Hematopoietic multipotent progenitor cell (in vitro differentiated cells): ENCODE data around the gene TSGA10. TPM values are rescaled to one million over a fixed set of nuclear protein-coding genes. Genes with fewer than 3 reads are reported as not detected.

Source experiments
- DNase-seq, 3 donors: peaks; one replicate each; pipeline ENCODE4 v3.0.0-alpha.2; 2011 to 2015; ENCODE audit warnings: low read depth in 2 of 3, low spot score in 2 of 3
- small RNA-seq: library from RNA; depleted of rRNA; stranded (forward); fragments of <200 nt; gene quantifications from one replicate; pipeline ENCODE3, GENCODE V24; 2012
- total RNA-seq: library from RNA; depleted of rRNA; stranded (reverse); fragments of >200 nt; gene quantifications from one replicate; pipeline ENCODE4 v1.2.3, GENCODE V29; 2012

Gene TSGA10
- total RNA-seq, 1 donor, result 2.7 TPM

GRCh38 chr2:98952966-98953365 lies 201.8 kb downstream of the TSGA10 start:
- no peak for DNase-seq

DNA sequence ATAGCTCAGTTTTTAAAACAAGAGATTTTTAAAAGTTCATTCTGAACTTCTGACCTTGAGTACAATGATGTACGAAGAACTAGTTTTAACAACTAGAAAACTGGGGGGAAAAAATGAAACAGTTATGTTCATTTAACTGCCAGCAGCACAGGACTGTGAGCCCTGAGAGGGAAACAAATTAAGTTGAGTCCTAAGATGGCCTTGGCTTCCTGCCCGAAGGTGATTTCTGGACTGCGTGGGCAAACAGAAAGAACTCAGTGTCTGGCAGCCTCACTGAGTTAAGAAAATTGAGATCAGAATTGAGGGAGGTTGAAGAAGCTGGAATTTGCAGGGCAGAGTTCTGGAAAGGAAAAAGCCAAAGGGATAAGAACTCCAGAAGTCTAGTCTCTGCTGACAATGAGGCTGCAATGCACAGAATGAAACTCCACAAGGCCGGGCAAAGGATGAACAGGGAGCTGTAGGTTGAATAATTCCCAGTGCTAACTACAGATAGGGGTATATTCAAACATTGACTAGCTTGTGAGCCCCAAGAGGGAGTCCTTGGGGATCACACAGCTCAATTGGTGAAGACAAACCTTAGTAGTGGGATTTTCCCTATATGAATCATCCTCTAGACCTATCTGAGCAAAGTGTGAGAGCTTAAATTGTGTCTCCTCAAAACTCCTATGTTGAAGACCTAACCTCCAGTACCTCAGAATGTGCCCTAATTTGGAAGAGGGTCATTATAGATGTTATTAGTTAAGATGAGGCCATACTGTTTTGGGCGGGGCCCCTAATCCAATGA lies 205.6 kb downstream of the TSGA10 start:
- DNase-seq, result no peak

DNA sequence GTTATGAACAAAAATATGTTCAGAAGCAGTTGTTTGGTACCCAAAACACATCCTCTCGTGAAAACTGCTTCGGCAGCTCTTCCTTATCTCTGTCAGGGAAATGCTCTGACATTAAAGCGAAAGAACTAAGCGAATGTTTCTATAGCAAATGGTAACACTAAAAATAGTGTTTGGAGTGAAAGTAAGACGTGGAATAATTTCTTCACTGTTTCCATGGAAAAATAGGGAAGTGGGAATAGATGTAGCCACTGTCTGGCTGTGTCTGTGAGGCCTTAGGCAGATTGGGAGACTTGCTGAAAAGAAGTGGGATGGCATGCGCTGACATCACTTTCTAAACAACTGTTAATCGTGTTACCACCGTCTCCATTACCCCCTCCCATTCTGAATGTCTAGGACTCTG lies 207.2 kb downstream of the TSGA10 start:
- DNase-seq, result no peak

Small RNAs within 50 kb of the gene (small RNA-seq; reads per million reads assigned to genes)
- gene AC092587.1, result not detected

Other genes starting within 250 kb of the TSGA10 start
- 1.6 TPM for gene CRACDL, start 218.7 kb downstream of the TSGA10 start, total RNA-seq
- gene C2orf15, start 13.2 kb downstream of the TSGA10 start, total RNA-seq, result 1.6 TPM
- 6.5 TPM for gene LIPT1, start within 50 bp of the TSGA10 start, total RNA-seq
- gene MITD1, start 26.1 kb upstream of the TSGA10 start, total RNA-seq, result 7.3 TPM
- gene MRPL30, start 26.2 kb upstream of the TSGA10 start, total RNA-seq, result 15.9 TPM
- not detected for gene LYG2, start 100.7 kb upstream of the TSGA10 start, total RNA-seq
- gene LYG1, start 146.3 kb upstream of the TSGA10 start, total RNA-seq, result not detected
- gene TXNDC9, start 181.4 kb upstream of the TSGA10 start, total RNA-seq, result 16.2 TPM
- gene EIF5B, start 182.4 kb upstream of the TSGA10 start, total RNA-seq, result 10.2 TPM